ENCODE data around the gene DGKZ.

DGKZ gene

DNA sequence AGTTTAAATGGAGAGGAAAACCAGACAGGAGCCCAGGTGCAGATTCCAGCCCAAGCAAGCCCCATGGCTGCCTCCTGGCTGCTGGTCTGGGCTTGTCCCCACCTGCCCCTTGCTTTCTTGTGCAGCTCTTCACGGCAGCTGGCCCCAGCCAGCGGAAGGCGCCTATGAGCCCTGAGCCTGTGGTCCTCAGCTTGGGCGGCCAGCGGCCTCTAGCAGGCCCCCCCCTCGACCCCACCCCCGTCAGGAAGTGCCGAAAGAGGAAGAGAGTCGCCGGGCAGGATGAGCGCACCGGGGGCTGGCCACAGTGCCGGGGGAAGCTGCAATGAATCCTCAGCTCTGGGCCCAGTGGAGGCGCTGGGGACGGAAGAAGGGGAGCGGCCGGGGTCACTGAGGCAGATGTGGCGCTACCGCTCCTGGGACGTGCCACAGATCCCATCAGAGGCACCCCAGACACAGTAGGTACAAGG lies 2.1 kb upstream of the DGKZ start:
- DNase-seq (ENCODE audit: low read depth), result no peak
- TF ChIP-seq, protein P1, sequence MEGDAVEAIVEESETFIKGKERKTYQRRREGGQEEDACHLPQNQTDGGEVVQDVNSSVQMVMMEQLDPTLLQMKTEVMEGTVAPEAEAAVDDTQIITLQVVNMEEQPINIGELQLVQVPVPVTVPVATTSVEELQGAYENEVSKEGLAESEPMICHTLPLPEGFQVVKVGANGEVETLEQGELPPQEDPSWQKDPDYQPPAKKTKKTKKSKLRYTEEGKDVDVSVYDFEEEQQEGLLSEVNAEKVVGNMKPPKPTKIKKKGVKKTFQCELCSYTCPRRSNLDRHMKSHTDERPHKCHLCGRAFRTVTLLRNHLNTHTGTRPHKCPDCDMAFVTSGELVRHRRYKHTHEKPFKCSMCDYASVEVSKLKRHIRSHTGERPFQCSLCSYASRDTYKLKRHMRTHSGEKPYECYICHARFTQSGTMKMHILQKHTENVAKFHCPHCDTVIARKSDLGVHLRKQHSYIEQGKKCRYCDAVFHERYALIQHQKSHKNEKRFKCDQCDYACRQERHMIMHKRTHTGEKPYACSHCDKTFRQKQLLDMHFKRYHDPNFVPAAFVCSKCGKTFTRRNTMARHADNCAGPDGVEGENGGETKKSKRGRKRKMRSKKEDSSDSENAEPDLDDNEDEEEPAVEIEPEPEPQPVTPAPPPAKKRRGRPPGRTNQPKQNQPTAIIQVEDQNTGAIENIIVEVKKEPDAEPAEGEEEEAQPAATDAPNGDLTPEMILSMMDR (conservative IDR thresholded peaks at IDR 0.05; ENCODE audit: low read depth, low read length), result no peak
- no peak overlapping the region for H3K4me3 ChIP-seq (ENCODE audit: low read length)

DNA sequence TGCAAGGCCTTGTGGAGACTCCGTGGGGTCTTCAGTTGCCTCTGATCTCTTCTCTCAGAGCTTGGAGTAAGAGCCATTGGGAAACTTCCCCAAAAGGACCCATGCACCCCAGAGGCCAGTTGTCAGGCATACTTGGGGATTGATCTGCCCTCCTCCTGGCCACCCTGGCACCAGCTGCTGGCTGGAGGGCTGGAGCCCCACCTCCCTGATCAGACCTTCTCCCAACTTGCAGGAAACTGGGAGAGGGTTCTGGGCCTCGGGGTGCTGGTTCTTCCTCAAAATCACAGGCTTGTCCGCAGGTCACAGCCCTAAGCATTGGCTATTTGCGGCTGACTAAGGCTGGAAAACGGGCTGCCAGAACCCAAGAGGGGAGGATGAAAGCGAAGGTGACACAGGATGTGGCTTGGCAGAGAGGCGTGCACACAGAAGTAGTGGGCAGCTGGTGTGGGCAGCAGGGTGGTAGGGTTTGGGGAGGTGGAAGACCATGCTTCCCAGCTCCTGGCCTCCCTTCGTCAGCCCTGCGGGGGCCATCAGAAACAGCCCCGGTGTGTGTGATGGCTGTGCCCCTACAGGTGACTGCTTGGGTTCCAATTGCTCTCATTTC lies 1.3 kb upstream of the DGKZ start:
- H3K4me3 ChIP-seq (ENCODE audit: low read length), result no peak overlapping the region
- DNase-seq (ENCODE audit: low read depth), result no peak
- TF ChIP-seq, protein P1 (conservative IDR thresholded peaks at IDR 0.05; ENCODE audit: low read depth, low read length), result no peak

DNA sequence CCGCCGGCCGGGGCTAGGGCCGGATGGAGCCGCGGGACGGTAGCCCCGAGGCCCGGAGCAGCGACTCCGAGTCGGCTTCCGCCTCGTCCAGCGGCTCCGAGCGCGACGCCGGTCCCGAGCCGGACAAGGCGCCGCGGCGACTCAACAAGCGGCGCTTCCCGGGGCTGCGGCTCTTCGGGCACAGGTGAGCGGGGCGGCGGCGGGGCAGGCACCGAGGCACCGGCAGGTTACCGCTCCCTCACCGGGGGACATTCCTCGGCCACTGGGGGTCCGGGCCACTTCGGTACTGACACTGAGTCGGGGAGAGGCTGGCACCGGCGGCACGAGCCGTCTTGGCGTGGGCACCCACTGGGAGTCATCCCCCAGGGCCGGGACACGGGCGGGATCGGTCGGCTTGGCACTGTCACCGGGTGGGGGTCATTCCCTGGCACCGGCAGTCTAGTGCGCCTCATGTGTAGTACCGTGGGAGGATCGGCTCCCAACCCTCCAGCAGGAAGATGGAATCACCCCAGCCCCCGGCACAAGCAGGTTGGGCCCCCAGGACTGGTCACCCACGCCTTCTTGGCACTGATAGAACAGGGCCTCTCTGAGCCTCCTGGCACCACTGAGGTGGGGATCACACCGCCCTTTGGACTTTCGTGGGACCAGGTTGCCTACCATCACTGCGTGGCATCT lies 511 bp downstream of the DGKZ start:
- TF ChIP-seq, protein P1 (conservative IDR thresholded peaks at IDR 0.05; ENCODE audit: low read depth, low read length), result no peak
- no peak for DNase-seq (ENCODE audit: low read depth)
- peak overlapping the region; percentile 81 for H3K4me3 ChIP-seq (ENCODE audit: low read length)

DNA sequence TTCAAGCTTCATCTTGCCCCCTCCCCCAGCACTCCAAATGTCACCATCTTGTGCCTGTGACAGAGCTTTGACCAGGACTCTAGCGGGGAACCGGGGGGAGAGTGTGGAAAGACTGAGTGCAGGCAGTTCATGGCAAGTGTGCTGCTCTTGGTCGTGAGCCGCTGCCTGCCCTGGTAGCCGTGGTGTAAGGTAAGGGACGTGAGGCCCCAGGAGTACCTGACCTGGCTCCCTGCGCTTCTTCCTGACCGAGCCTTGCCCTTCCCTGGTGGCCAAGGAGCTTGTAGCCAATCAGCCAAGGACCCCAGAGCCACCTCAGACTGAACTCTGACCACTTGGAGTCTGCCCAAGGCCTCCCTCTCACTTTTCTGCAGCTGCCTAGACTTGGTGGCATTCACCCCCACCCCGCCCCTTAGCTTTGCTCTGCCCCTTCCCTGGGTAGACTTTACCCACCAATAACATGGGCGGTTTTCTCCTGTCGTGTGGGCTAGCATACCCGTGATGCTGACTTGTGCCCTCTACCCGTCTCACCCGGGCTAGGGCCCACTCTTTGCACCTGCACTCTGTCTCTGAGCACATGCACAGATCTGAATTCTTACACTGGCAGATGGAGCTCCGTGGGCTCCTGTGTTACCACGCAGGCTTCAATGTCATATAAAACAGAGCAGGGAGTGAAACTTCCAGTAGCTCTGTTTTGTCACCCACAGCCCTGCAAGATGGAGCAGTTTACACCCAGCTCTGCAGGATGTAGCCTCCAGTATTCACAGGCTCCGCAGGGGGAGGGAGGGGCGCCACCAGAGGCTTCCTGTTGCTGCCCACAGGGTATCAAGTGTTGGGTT lies 1.5 kb downstream of the DGKZ start:
- H3K4me3 ChIP-seq (ENCODE audit: low read length), result peak overlapping the region; percentile 81
- DNase-seq (ENCODE audit: low read depth), result no peak
- TF ChIP-seq, protein P1 (conservative IDR thresholded peaks at IDR 0.05; ENCODE audit: low read depth, low read length), result no peak

DNA sequence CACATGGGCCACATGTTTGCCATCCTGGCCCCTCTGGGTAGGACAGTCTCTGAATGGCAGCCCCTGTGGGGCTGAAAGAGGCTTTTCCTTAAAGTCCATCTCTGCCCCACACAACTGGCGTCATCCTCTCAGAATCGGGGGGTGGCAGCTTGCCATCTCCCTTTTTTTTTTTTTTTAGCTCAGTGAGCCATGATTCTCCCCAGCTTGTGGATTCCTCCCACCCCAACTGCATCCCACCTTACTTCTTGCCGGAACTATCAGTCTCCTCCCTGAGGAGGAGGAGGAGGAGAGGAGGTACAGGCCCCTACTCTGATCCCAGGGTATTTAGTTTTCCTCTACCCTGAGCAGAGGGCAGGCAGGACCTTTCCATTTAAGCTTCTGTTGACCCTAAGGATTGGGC lies 3.4 kb downstream of the DGKZ start:
- DNase-seq (ENCODE audit: low read depth), result no peak
- TF ChIP-seq, protein P1 (conservative IDR thresholded peaks at IDR 0.05; ENCODE audit: low read depth, low read length), result no peak
- no peak overlapping the region for H3K4me3 ChIP-seq (ENCODE audit: low read length)

DNA sequence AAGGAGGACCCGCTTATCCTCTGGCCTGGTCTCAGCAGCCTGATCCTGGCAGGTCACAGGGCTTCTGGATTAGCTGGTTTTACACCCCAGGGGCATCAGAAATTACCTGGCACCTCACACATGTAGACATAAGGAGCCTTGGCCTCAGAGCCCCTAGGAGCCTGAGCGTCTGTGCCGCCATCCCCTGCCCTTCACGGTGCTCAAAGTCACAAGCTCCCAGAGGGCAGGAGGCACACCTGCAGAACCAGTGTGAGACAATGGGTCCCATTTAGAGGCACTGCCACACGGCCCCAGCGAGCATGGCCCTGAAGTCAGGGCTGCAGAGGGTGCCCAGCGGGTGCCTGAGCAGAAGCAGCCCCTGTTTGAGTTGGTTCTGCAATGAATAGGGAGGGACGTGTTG lies 3.9 kb downstream of the DGKZ start:
- TF ChIP-seq, protein P1 (conservative IDR thresholded peaks at IDR 0.05; ENCODE audit: low read depth, low read length), result no peak
- no peak for DNase-seq (ENCODE audit: low read depth)
- no peak overlapping the region for H3K4me3 ChIP-seq (ENCODE audit: low read length)
